Activated T-cell treated with anti-CD3 and anti-CD28 coated beads, Interleukin-2, amount 50 U/mL, for 48 hours (primary cell): ENCODE measurements around the gene RIN3.
A peak's percentile ranks its signal among the peaks of the same experiment; 100 is the strongest.

Experiments
- DNase-seq, 2 experiments: peaks; one replicate each; pipeline ENCODE4 v3.0.0-alpha.2; 2020

The RIN3 gene, protein sequence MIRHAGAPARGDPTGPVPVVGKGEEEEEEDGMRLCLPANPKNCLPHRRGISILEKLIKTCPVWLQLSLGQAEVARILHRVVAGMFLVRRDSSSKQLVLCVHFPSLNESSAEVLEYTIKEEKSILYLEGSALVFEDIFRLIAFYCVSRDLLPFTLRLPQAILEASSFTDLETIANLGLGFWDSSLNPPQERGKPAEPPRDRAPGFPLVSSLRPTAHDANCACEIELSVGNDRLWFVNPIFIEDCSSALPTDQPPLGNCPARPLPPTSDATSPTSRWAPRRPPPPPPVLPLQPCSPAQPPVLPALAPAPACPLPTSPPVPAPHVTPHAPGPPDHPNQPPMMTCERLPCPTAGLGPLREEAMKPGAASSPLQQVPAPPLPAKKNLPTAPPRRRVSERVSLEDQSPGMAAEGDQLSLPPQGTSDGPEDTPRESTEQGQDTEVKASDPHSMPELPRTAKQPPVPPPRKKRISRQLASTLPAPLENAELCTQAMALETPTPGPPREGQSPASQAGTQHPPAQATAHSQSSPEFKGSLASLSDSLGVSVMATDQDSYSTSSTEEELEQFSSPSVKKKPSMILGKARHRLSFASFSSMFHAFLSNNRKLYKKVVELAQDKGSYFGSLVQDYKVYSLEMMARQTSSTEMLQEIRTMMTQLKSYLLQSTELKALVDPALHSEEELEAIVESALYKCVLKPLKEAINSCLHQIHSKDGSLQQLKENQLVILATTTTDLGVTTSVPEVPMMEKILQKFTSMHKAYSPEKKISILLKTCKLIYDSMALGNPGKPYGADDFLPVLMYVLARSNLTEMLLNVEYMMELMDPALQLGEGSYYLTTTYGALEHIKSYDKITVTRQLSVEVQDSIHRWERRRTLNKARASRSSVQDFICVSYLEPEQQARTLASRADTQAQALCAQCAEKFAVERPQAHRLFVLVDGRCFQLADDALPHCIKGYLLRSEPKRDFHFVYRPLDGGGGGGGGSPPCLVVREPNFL

DNA sequence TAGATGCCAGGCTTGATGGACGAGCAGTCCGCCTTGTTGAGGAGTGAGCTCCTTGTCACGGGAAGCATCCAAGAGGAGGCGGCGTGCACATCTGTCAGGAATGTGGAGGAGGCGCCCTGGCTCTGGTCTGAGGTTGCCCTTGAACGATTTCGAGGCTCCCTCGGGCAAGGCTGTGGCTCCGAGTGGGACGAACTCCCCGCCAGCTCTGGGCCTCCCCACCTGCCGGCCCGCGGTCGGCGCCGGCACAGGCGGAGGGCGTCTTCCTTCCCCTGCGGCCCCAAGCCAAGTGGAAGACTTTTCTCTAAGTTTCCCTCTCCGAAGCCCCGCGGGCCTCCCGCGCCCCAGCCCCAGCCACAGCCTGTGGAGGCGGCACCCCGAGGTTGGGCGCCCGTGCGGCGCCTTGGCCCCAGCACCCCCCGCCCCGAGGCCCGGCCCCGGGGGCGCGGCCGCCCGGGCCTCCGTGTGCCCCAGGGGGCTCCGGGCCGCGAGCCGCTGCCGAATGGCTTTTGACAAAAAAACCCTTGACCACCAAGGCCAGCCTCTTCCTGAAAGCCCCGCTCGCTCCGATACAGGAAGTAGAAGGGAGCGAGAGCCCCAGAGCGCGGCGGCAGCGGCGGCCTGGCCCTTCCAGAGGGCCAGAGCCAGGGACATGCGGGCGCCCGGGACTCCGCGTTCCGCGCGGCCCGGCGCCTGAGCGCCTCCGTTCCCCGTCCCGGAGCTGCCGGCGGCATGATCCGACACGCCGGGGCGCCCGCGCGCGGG, at the start of gene RIN3:
Gene RIN3 (plus strand): TSS at position 578 of the 762 bp plus-strand sequence. CDS start 152 bp downstream, at position 730.
- peak; percentile 64 to 70 for DNase-seq

DNA sequence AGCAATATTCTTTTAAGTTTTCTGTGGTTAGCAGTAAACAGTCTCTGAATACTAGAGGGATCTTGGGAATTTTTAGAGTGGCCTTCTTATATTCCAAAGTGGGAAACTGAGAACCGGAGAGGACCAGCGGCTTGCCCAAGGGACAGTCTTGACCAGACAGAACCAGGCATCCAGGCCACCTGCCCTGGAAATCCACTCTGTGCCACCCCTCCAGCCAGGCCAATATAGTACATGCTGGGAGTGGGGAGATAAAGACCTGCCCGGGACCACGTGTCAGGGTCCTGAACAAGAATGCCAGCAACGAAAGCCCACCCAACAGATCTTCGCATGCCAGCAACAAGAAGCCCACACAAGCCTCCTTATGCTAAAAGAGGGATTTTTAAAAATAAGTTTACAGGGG, 49.4 kb upstream of the RIN3 start:
- DNase-seq: peak in 1 of 2 experiments; percentile 5

GRCh38 chr14:92464716-92465115, 48.9 kb upstream of the RIN3 start:
- peak in 1 of 2 experiments; percentile 7 for DNase-seq

- DNase-seq: peak in 1 of 2 experiments; percentile 8
Observed at GRCh38 chr14:92465353-92466055, 48.1 kb upstream of the RIN3 start.

- no peak for DNase-seq
Observed at GRCh38 chr14:92466059-92466458, 47.5 kb upstream of the RIN3 start.

DNA sequence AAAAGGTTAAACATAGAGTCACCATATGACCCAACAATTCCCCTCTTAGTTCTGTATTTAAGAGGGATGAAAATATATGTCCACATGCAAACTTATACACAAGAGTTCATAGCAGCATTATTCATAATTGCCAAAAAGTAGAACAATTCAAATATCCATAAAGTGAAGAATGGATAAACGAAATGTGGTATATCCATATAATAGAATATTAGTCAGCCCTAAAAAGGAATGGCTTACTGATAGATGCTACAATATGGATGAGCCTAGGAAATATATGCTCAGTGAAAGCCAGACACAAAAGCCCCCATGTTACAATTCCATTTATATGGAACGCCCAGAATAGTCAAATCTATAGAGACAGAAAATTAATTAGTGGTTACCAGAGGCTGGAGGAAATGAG, 44.1 kb upstream of the RIN3 start:
- no peak for DNase-seq

DNA sequence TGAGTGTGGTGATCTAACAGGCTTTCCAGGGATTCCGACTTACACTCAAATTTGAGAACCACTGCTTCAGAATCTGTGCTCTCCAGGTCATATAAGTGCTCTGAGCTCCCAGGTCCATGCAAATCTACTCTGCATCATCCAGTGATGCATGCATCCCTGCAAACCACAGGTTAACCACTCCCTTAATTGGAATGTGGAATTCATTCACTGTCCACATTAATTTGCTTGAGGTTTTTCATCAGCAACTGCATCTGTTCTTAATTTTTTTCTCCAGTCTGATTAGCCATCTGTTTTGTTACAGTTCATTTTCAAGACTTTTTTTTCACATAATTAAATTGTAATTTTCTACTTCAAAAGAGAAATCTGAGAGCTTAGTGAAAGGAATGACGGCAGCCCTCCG, 43.4 kb upstream of the RIN3 start:
- DNase-seq: no peak

GRCh38 chr14:92470811-92471210, 42.8 kb upstream of the RIN3 start:
- DNase-seq: no peak

- DNase-seq: no peak
Observed at GRCh38 chr14:92471919-92472318, 41.7 kb upstream of the RIN3 start.

DNA sequence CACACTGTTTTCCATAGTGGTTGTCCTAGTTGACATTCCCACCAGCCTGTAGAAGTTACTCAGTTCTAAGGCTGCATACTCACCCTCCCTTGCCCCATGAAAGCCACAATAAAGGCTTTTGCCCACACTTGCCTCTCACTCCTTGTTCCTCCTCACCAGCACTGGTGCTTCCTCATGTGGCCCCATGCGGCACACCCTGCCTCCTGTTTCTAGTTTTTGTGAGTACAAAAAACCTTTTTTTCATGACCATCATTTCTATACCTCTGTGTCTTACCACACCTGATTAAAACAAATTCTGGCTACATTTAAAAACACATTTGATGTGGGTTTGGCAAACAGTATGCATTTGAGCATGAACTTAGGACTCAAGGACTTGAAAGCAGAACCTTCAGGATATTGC, 40.7 kb upstream of the RIN3 start:
- DNase-seq: no peak

DNA sequence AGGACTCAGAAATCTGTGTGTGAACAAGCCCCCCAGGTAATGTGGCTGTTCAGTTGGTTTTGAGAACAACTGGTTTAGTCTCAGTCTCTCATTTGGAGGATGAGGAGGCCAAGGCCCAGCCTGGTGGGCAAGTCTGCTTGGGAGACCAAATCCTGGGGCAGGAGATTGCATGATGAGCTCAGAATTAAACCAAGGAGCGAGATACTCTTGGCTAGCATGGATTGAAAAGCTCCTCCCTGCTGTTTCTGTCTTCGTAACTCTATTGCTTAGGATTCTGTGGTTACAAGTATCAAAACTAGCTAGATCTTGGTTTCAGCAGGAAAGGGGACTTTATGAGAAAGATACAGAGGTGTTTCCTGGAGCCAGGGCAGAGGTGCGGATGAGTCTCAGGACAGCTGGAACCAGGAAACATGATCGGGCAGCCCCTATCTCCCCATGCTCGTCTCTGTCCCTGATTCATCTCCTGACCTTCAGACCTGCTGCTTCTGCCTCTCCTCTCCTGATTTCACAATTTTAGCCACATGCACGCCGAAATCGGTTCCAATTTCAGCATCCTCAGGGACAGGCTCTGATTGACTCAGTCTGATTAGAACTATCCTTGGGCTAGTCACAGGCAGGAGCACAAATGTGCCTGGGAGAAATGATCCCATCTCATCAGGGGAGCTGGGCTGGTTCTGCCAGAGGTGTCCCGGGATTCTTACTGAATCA, 40.2 kb upstream of the RIN3 start:
- DNase-seq: no peak

GRCh38 chr14:92473969-92474535, 39.5 kb upstream of the RIN3 start:
- no peak for DNase-seq

DNA sequence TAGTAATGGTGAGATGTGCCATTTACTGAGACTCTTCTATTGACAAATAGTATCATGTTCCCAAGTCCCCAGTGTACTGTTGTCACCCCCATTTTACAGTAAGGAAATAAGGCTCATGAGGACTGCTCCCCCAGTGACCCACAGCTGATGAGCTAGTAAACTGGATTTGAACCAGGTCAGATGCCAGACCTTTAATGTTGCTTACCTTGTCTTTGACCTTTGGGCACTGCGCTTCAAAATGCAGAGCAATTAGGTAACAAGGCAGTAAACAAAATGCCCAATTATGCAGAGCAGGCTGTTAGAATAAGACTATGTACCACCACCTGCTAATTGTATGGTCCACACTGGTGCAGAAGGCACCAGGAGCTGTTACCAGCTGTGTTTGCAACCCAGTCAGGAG, 38.5 kb upstream of the RIN3 start:
- DNase-seq: no peak

DNA sequence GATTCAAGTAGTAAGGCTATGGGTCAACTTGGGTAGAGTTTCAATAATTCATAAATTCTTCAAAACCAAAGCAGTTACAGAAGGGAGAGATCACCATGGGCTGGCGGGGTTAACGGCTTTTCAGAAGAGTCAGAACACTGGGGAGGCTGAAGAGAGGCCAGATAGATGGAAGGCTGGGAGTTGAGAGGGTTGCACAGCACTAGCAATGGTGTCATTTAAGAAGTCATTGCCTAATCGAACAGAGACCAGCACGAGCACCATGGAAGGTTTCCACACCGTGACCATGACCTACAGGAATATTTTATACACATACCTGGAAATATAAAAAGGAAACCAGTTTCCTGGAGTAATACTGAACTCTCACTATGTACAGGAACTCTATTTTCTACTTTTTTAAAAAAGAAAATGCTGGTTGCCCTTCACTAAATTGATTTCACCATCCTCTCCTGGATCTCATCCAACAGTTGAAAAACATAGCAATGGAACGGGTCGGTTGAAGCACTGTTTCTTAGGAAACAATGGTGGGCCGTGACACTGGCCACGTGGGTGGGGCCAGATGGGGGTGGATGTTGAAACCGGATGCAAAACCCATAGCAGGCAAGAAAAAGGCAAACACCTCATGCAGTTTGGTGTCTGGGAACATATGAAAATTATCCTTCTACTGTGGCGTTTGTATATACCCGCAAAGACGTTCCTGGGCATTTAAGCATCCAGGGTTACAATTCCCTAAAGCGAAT, 38.0 kb upstream of the RIN3 start:
- DNase-seq: no peak

GRCh38 chr14:92480856-92481255, 32.7 kb upstream of the RIN3 start:
- DNase-seq: no peak

DNA sequence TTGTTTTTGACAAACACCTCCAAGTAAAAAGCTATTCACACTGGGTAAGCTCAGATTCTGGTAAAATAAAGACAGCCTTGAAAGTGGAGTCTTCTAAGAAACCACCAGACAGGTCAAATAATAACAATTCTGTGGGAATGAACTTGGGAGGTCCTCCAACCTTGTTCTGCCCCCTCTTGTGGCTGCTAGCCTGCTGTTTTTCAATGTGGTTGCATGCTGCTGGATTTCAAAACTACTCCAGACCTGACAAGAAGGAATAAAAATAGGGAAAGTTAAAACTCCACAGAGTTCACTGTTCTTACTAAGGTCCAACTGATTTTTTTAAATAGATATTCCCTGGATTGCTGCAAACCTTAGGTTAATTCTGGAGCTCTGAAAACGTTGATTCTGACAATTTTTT, 32.2 kb upstream of the RIN3 start:
- no peak for DNase-seq

DNA sequence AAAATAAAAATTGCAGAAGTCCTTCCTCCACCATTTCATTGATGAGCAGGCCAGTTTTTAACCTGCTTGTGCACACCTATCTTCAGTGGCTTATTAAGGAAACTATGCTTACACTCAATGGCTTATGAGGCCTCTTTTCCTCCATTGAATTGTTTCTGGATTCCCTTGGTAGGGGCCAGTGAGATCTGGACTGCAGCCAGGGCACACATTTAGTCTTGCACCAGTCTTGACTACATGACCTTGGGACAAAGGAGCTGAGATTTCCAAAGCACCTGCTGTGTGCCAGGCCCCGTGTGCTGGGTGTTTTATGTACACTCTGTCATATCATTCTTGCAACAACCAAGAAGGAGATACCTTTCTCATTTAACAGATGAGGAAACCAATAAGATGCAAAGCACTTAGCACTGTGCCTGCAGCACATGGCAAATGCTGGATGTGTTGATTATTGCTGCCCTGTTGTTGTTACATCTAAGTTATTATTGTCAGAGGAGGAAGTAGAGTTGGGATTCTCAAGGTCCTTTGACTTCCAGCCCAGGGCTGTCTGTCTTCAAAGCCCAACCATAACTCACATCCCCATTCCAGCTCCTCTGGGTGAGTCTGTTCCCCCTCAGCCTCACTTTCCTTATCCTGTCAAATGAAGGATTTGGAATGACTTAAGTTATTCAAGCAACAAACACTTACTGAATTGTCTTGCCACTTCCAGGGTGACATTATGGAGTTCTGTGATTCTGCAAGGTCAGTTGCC, 31.6 kb upstream of the RIN3 start:
- no peak for DNase-seq

- no peak for DNase-seq
Observed at GRCh38 chr14:92482621-92483319, 30.8 kb upstream of the RIN3 start.
